Embryonic facial prominence (tissue), 1 donor: ENCODE measurements around the gene STAU1.
"Not testable (repeated sequence)": the region's sequence is repeated elsewhere in the genome, so short reads cannot be mapped to it uniquely, and the experiment has no call there.

Experiments
- DNase-seq: peaks from one replicate; pipeline ENCODE4 v3.0.0-alpha.2; 2016; ENCODE audit errors: extremely low spot score

The STAU1 gene

DNA sequence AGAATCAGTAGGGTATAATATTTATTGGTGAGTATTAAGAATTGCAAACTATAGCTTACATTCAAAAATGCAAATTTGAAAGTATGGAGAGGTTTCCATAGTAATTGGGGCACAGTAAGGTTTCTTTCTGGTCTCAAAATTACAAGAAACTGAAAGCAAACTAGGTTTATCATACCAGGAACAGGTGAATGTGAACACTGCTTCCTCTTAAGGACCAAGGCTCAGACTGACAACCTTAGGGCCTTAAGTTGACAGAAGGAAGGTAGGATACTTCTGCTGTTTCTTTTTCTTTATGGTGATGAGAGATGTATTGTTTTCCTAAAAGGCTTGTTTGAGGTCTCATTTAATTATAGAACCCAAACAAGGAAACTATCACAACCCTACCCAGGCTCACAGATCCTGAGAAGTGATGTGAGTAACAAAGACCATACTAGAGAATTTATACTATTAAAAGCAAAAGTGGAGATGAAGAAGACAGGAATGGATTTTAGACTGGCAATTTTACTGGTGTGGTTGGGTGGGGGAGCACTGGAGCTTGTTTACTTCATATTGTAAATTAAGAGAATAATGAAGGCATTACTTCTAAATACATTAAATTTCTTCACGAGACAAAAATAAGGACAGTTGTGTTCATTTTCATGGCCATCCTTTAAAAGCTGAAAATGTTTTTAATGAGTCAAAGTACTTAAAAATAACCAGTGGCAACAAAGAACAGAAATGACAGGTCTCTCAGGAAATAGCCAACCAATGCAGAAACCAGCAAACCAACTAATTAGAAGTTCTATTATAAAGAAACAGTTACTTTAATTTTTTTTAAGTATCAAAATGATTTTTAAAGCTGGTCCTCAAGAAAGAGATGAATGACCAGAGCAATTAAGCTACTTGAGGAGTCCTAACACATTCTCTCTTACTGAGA, 21.3 kb downstream of the STAU1 start:
- no peak for DNase-seq

- no peak for DNase-seq
Observed at GRCh38 chr20:49165611-49166010, 22.5 kb downstream of the STAU1 start.

DNA sequence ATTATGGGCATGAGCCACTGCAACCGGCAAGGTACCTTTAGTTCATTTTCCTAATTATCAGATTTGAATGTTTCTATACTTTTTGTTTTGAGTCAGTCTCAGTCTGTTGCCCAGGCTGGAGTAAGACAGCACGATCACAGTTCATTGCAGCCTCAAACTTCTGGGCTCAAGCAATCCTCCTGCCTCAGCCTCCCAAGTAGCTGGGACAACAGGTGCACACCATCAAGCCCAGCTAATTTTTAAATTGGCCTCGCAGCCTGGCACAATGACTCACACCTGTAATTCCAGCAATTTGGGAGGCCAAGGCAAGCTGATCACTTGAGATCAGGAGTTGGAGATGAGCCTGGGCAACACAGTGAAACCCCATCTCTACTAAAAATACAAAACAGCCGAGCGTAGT, 24.4 kb downstream of the STAU1 start:
- no peak for DNase-seq

- DNase-seq, result no peak
Observed at GRCh38 chr20:49161428-49162152, 26.5 kb downstream of the STAU1 start.

DNA sequence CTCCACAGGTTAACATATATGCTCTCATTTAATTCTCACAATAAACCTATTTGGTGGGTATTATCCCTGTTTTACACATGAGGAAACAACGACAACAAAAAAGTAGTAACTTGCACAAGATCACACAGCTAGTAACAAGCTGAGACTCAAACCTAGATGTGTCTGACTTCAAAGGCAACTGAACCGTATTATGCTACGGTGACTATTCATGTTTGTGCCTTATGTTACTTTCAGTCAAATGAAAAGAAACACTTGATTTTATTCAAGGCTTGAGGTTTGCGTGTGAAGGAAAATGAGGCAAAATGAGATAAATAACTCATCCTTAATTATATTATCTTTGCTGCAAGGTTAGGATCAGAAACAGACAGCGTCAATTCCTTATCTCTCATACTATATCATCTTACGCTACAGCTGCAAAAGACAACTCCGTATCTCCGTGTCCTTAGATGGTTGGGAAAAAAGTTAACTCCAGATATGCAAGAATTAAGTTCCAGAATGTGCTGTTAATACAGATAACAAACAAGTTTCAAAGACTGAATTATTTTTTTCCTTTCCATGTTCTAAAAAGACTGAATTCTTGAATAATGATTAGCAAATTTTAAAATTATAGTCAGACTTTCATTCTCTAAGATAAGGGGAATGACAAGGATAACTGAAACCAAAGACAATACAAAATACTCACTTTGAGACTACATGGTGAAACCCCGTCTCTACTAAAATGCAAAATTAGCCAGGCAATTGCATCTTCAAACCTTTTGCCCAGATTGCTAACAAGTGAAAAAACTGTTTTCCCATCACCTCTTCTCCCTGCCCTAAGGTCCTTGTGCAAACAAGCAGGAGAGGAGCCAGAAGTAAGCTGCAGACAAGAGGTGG, 27.8 kb downstream of the STAU1 start:
- DNase-seq, result no peak

DNA sequence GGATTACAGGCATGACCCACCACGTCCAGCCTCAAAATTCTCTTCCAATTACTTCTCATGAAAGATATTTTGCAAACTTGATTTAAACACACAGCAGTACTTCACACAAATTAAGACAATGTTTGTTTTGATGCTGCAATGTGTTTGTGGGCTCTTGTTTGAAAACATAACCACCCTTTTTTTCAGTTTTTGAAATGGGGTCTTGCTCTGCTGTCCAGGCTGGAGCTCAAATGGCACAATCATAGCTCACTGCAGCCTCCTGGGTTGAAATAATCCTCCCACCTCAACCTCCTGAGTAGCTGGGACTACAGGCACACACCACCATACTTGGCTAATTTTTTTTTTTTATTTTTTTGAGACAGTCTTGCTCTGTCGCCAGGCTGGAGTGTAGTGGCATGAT, 31.0 kb downstream of the STAU1 start:
- DNase-seq, result no peak

GRCh38 chr20:49156481-49156880, 31.7 kb downstream of the STAU1 start:
- DNase-seq, result no peak

- no peak for DNase-seq
Observed at GRCh38 chr20:49151436-49151835, 36.7 kb downstream of the STAU1 start.

DNA sequence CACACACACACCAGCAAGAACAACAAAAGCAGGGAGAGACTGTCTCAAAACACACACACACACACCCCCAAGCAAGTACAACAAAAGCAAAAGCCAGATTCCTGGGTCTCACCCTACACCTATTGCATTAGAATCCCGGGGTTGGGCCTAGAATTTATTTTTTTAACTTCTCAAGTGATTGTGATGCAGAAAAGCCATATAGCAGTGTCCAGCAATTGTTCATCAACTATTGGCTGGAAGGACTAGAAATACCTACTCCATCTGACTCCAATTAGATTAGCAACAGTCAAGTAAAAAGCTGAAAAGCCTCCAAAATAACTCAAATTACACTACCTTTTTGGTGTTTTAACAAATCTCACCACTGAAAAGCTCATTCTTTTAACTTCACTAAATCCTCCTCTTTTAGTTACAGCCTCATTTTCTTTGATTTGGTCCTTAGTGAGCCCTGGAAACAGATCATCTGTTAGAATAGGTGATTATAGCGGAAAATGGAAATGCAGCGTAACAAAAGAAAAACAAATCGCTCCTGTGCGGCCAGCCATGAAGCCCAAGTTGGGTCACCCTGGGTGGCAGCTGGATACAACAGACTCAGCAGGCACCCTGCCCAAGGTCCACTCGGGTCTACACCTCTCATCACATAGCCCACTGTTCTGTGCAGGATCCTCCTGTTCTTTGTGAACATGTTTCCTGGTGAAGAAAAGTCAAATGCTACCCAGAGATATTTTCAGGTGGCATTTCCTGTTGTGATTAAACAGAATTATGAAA, 38.7 kb downstream of the STAU1 start:
- DNase-seq, result no peak

DNA sequence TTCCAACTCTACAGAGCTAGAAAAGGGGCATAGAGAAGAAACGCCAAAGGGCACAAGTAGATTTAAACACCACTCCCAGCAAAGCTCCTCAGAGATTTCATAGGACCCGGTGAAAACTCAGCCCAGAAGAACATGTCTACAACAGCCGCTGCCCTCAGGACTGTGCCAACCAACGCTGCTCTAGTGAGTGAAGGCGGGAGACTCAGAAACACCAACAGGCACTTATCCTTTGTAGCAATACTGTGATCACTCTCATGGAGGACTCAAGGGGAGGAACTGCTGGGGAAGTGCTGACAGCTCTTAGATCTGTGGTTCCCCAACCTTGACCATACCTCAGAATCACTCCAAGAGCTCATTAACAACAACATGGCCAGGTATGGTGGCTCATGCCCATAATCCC, 39.5 kb downstream of the STAU1 start:
- DNase-seq, result no peak

DNA sequence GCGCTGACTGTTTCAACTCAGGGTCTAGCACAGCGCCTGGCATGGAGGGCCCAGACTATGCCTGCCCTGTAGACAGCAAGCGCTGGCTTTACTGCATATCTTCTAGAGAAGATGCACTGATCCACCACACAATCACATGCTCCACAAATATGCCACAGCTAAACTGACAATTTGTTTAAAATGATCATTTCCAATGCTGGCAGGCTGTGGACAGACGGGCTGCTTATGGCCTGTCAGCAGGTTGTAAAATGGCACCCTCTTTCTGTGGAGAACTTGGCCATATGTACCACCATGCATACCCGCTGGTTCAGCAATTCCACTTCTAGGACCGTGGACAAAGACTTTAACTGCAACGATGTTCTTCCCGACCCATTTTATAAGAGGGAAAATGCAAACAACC, 40.8 kb downstream of the STAU1 start:
- DNase-seq, result no peak

GRCh38 chr20:49146442-49147225, 41.5 kb downstream of the STAU1 start:
- no peak for DNase-seq

DNA sequence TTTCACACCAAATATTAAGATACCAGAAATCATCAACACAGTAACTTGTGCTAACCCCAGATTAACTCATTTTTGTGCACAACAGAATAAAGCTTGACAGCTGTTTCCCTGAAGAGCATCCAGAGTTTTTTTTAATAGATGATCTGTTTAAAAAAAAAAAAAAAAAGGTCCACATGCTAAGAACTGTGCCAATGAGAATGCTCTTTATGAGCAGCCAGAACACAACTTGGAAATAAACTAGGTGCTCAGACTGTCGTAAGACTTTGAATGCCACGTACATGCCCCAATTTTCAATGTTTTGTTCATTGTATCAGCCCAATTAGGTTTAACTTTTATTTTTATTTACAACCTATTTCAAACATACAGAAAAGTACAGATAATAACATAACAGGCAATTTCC, 47.3 kb downstream of the STAU1 start:
- no peak for DNase-seq

GRCh38 chr20:49140411-49140810, 47.7 kb downstream of the STAU1 start:
- no peak for DNase-seq

GRCh38 chr20:49138431-49138830, 49.7 kb downstream of the STAU1 start:
- DNase-seq, result no peak

DNA sequence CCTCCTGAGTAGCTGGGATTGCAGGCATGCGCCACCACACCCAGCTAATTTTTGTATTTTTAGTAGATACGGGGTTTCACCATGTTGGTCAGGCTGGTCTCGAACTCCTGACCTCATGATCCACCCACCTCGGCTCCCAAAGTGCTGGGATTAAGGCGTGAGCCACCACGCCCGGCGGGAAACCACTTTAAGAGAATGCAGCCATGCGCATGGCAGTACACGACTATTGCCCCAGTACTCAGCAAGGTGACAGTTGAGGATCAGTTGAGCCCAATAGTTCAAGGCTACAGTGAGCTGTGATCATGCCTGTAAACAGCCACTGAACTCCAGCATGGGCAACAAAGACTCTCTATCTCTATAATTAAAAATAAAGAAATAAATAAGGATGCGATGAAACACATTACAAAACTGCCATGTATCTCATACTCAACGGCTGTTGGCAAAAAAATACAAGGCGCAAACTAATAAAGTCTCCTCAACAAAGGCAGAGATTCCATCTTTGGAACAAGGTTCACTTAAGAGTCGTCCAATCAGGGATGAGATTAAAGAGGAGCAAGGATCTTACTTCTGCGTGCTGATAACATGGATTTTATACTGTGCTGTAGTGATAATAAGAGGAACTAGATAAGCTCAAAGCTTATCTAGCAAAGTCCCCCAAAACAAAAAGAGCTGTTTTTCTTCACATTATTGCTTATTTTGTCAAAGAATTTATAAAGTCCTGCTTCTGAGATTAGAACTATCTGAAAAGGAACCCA, 51.1 kb downstream of the STAU1 start:
- DNase-seq, result no peak

- not testable (repeated sequence) for DNase-seq
Observed at GRCh38 chr20:49134797-49135196, 53.3 kb downstream of the STAU1 start.

GRCh38 chr20:49133571-49133970, 54.6 kb downstream of the STAU1 start:
- no peak for DNase-seq

- DNase-seq, result peak; percentile 52
Observed at GRCh38 chr20:49132995-49133478, 55.1 kb downstream of the STAU1 start.

- no peak for DNase-seq
Observed at GRCh38 chr20:49123982-49124381, 64.2 kb downstream of the STAU1 start.
